OCI-LY3 (cell line): Measurements from ENCODE around the gene FETUB.
"Not testable (repeated sequence)": the region's sequence is repeated elsewhere in the genome, so short reads cannot be mapped to it uniquely, and the experiment has no call there.

Experiments
- H2AFZ ChIP-seq: fragments of 200-600, 300-600 bp; shearing (Covaris generic); 2 replicates; pipeline ENCODE4 v1.6.0; 2014; ENCODE audit warnings: antibody characterized with exemption, low read depth, low read length
- H3K27ac ChIP-seq: fragments of 200-600, 300-600 bp; sonication (generic); 2 replicates; pipeline ENCODE4 v1.5.1; 2014; ENCODE audit warnings: mild to moderate bottlenecking, low read length, moderate library complexity, mixed read lengths
- H3K27me3 ChIP-seq: fragments of 200-600, 300-600 bp; sonication (generic); 2 replicates; pipeline ENCODE4 v1.6.1; 2014; ENCODE audit warnings: low read depth, low read length, mixed read lengths
- H3K36me3 ChIP-seq: fragments of 200-600, 300-600 bp; sonication (generic); replicated peaks from 2 replicates; pipeline ENCODE3; 2014; ENCODE audit warnings: low read depth, low read length, mixed read lengths
- H3K4me1 ChIP-seq: fragments of 300-600, 200-600 bp; sonication (generic); 2 replicates; pipeline ENCODE4 v1.6.1; 2014; ENCODE audit warnings: low read length, mixed read lengths
- H3K4me2 ChIP-seq: fragments of 200-600, 300-600 bp; sonication (generic); 2 replicates; pipeline ENCODE4 v1.6.1; 2014; ENCODE audit warnings: low read length, mixed read lengths
- H3K4me3 ChIP-seq: fragments of 300-600, 200-600 bp; sonication (generic); 2 replicates; pipeline ENCODE4 v1.5.1; 2014; ENCODE audit warnings: antibody characterized with exemption, mild to moderate bottlenecking, low read length, moderate library complexity
- H3K79me2 ChIP-seq: fragments of 300-600, 200-600 bp; shearing (Covaris generic); 2 replicates; pipeline ENCODE4 v1.6.1; 2014; ENCODE audit warnings: mild to moderate bottlenecking, low read length, mixed read lengths
- H3K9ac ChIP-seq: fragments of 300-600, 200-600 bp; shearing (Covaris generic); 2 replicates; pipeline ENCODE4 v1.6.0; 2014; ENCODE audit warnings: mild to moderate bottlenecking, low read length, moderate library complexity
- H3K9me3 ChIP-seq: fragments of 200-600, 300-600 bp; shearing (Covaris generic); 2 replicates; pipeline ENCODE4 v1.6.1; 2014; ENCODE audit warnings: low read length, mixed read lengths; ENCODE audit not compliant: insufficient read depth
- H4K20me1 ChIP-seq: fragments of 200-600, 300-600 bp; sonication (generic); 2 replicates; pipeline ENCODE4 v1.6.1; 2016; ENCODE audit warnings: low read length, mixed read lengths; ENCODE audit not compliant: insufficient read depth
- EZH2phosphoT487 ChIP-seq: fragments of 200-600 bp; shearing (Covaris generic); IDR thresholded peaks from 2 replicates; pipeline ENCODE4 v1.6.1; 2018; ENCODE audit warnings: antibody characterized with exemption, mixed run types, low read depth
- TF ChIP-seq, protein P1 (sequence below): fragments of 200-600, 300-600 bp; sonication (generic); IDR thresholded peaks from 2 replicates; pipeline ENCODE4 v1.5.1; 2014; ENCODE audit warnings: antibody characterized with exemption, low read length, low read depth

FETUB gene

DNA sequence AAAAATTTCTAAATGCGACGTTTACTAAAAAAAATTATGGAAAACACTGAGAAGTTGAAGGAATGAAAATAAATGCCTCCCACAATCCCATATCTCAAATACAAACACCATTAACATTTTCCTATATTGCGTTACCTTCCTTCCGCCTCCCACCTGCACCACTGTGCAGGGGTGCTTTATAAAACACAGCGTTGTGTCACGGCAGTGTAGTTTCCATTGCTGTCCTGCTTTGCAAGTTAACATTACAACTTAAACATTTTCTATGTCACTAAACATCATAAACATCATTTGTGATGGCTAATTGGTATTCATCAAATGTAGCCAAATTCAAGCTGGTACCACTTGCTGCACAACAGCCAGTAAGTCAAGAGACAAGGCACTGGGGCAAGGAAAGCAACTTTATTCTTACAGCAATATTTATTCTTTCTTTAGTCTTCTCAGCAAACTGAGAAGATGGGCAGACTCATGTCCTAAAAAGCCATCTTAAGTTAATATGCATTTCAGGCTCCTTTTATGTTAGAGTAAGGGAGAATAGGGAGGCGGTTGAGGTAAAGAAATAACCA lies 12.3 kb upstream of the FETUB start:
- H3K4me2 ChIP-seq: no peak overlapping the region
- no peaks in the 10 kb centered on the region for H3K4me1 ChIP-seq
- no peak overlapping the region for H3K9ac ChIP-seq
- H3K79me2 ChIP-seq: no peaks in the 10 kb centered on the region
- no peak overlapping the region for H3K27ac ChIP-seq
- H3K9me3 ChIP-seq: no peaks in the 10 kb centered on the region
- no peak overlapping the region for H2AFZ ChIP-seq
- peaks cover 7% of the 10 kb centered on the region; the same call in 1 of the 2 replicates for H3K27me3 ChIP-seq
- H4K20me1 ChIP-seq: no peaks in the 10 kb centered on the region
- TF ChIP-seq, protein P1, sequence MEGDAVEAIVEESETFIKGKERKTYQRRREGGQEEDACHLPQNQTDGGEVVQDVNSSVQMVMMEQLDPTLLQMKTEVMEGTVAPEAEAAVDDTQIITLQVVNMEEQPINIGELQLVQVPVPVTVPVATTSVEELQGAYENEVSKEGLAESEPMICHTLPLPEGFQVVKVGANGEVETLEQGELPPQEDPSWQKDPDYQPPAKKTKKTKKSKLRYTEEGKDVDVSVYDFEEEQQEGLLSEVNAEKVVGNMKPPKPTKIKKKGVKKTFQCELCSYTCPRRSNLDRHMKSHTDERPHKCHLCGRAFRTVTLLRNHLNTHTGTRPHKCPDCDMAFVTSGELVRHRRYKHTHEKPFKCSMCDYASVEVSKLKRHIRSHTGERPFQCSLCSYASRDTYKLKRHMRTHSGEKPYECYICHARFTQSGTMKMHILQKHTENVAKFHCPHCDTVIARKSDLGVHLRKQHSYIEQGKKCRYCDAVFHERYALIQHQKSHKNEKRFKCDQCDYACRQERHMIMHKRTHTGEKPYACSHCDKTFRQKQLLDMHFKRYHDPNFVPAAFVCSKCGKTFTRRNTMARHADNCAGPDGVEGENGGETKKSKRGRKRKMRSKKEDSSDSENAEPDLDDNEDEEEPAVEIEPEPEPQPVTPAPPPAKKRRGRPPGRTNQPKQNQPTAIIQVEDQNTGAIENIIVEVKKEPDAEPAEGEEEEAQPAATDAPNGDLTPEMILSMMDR: no peak
- TF ChIP-seq EZH2phosphoT487: no peak
- H3K36me3 ChIP-seq: no peaks in the 10 kb centered on the region
- H3K4me3 ChIP-seq: no peak overlapping the region

DNA sequence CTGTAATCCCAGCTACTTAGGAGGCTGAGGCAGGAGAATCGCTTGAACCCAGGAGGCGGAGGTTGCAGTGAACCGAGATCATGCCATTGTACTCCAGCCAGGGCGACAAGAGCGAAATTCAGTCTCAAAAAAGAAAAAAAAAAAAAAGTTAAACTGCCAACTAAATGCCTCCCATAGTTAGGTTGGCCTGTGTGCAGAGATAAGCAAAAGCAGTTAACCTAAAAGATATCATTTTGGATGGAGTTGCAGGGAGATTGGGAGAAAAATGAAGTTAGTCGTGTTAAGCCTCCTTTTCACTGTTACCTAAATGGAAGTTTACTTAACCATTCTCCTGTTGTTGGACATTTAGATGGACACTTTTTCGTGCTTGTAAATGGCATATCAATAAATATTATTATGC lies 11.4 kb upstream of the FETUB start:
- H4K20me1 ChIP-seq: no peaks in the 10 kb centered on the region
- no peaks in the 10 kb centered on the region for H3K36me3 ChIP-seq
- TF ChIP-seq, protein P1: no peak
- TF ChIP-seq EZH2phosphoT487: no peak
- H3K4me2 ChIP-seq: no peak overlapping the region
- H3K9me3 ChIP-seq: no peaks in the 10 kb centered on the region
- H3K27me3 ChIP-seq: no peaks in the 10 kb centered on the region; the same call in 1 of the 2 replicates
- no peak overlapping the region for H3K9ac ChIP-seq
- H3K79me2 ChIP-seq: no peaks in the 10 kb centered on the region
- H3K4me3 ChIP-seq: no peak overlapping the region
- H2AFZ ChIP-seq: no peak overlapping the region
- H3K4me1 ChIP-seq: no peaks in the 10 kb centered on the region
- H3K27ac ChIP-seq: no peak overlapping the region

DNA sequence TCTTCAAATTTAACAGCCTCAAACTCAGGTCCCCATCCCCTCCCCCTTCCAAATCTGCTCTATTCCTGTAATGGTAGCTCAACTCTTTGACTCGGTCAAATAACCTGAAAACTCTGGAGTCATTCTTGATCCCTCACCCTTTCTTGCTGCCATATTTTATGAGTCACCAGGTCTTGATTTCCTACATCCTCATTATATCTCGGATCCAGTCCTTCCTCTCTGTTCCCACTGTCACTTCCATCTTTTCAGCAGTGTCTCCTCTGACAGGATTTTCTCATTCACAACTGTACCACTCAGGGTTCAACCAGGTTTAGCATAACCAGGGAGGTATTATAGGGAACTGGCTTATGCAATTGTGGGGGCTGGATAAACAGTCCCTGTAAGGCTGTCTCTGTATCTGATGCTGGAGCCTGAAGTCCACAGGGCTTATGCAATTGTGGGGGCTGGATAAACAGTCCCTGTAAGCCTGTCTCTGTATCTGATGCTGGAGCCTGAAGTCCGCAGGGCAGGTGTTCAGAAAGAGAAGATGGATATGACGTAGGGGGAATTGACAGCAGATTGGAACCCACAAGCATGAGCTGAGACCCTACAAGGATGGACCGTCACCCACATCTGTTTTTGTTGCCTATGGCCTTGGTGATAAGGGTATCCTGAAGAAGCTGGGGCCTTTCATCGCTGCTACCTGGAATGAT lies 9.1 kb upstream of the FETUB start:
- H3K9ac ChIP-seq: no peak overlapping the region
- H3K27me3 ChIP-seq: peaks cover 7% of the 10 kb centered on the region
- no peak overlapping the region for H3K4me2 ChIP-seq
- H3K79me2 ChIP-seq: no peaks in the 10 kb centered on the region
- H2AFZ ChIP-seq: no peak overlapping the region
- H3K9me3 ChIP-seq: no peaks in the 10 kb centered on the region
- no peak overlapping the region for H3K4me3 ChIP-seq
- H4K20me1 ChIP-seq: no peaks in the 10 kb centered on the region
- no peaks in the 10 kb centered on the region for H3K36me3 ChIP-seq
- TF ChIP-seq, protein P1: no peak
- TF ChIP-seq EZH2phosphoT487: no peak
- H3K27ac ChIP-seq: no peak overlapping the region
- H3K4me1 ChIP-seq: no peaks in the 10 kb centered on the region

DNA sequence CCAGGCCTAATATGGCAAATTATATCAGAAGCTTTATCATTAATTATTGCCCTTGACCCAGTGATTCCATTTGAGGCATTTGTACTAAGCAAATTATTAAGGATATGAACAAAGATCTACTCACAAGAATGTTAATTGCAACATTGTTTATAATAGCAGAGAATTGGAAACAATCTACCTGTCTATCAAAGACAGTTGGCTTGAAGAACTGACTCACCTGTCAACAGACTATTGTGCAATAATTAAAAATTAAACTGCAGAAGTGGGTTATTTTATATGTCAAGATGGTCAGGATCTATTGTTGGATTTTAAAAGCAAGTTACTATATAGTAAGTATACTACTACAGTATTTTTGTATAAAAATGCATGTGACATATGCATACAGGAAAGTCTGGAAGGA lies 6.7 kb upstream of the FETUB start:
- Histone ChIP-seq H3K4me3 (no peak overlapping the region), H3K4me2 (no peak overlapping the region), H3K4me1 (no peaks in the 10 kb centered on the region), H3K36me3 (no peaks in the 10 kb centered on the region), H2AFZ (no peak overlapping the region), H3K79me2 (no peaks in the 10 kb centered on the region), H3K9ac (no peak overlapping the region), H4K20me1 (no peaks in the 10 kb centered on the region), H3K9me3 (no peaks in the 10 kb centered on the region), H3K27me3 (peaks cover 8% of the 10 kb centered on the region), H3K27ac (no peak overlapping the region)
- TF ChIP-seq, protein P1: no peak
- no peak for TF ChIP-seq EZH2phosphoT487

DNA sequence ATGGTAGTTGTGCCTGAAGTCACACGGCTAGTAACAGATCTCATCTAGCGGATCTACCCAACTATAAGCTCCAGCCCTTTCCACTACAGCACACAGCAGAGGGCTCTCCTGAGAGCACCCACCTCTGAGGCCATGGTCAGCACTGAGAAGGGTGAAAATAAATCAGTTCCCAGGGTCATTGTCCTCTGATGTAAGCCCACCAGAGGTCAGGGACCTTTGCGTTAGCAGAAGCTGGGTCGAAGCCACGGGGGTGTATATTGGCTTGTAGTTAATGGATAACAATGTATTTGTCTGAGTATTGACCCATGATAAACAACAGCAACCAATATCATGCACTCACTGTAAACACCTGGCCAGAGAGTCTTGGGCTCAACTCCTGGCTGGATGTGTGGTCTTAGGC lies 6.0 kb upstream of the FETUB start:
- not testable (repeated sequence) for H3K9me3 ChIP-seq, H3K4me1 ChIP-seq, H4K20me1 ChIP-seq, H3K4me2 ChIP-seq, H3K27ac ChIP-seq, H3K36me3 ChIP-seq, H3K9ac ChIP-seq, H3K27me3 ChIP-seq, H3K4me3 ChIP-seq, H2AFZ ChIP-seq, H3K79me2 ChIP-seq
